ENCODE data around the gene DVL1.

- no peak for TF ChIP-seq POLR2A (IDR thresholded peaks at IDR 0.05; ENCODE audit: insufficient read depth in 1 of 2, low read depth in 2 of 2, low read length in 2 of 2)
- no peak for TF ChIP-seq LRRFIP1 (CRISPR knock-in tag; conservative IDR thresholded peaks at IDR 0.05)
- TF ChIP-seq, protein P1, sequence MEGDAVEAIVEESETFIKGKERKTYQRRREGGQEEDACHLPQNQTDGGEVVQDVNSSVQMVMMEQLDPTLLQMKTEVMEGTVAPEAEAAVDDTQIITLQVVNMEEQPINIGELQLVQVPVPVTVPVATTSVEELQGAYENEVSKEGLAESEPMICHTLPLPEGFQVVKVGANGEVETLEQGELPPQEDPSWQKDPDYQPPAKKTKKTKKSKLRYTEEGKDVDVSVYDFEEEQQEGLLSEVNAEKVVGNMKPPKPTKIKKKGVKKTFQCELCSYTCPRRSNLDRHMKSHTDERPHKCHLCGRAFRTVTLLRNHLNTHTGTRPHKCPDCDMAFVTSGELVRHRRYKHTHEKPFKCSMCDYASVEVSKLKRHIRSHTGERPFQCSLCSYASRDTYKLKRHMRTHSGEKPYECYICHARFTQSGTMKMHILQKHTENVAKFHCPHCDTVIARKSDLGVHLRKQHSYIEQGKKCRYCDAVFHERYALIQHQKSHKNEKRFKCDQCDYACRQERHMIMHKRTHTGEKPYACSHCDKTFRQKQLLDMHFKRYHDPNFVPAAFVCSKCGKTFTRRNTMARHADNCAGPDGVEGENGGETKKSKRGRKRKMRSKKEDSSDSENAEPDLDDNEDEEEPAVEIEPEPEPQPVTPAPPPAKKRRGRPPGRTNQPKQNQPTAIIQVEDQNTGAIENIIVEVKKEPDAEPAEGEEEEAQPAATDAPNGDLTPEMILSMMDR (CRISPR knock-in tag; IDR thresholded peaks at IDR 0.05), result no peak
- TF ChIP-seq NR2C2 (CRISPR knock-in tag; IDR thresholded peaks at IDR 0.05; ENCODE audit: borderline replicate concordance), result no peak
- TF ChIP-seq, protein P2, sequence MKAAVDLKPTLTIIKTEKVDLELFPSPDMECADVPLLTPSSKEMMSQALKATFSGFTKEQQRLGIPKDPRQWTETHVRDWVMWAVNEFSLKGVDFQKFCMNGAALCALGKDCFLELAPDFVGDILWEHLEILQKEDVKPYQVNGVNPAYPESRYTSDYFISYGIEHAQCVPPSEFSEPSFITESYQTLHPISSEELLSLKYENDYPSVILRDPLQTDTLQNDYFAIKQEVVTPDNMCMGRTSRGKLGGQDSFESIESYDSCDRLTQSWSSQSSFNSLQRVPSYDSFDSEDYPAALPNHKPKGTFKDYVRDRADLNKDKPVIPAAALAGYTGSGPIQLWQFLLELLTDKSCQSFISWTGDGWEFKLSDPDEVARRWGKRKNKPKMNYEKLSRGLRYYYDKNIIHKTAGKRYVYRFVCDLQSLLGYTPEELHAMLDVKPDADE (CRISPR knock-in tag; IDR thresholded peaks at IDR 0.05), result no peak
- TF ChIP-seq ZNF3 (CRISPR knock-in tag; IDR thresholded peaks at IDR 0.05), result no peak
- TF ChIP-seq NFRKB (IDR thresholded peaks at IDR 0.05), result no peak
- TF ChIP-seq, protein P3, sequence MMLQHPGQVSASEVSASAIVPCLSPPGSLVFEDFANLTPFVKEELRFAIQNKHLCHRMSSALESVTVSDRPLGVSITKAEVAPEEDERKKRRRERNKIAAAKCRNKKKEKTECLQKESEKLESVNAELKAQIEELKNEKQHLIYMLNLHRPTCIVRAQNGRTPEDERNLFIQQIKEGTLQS (CRISPR knock-in tag; IDR thresholded peaks at IDR 0.05), result no peak
Measured at GRCh38 chr1:1393428-1393827, 44.2 kb upstream of the DVL1 start.

Data from HepG2 (cell line).